Measurements from ENCODE around the gene ERGIC1.
"Not testable (repeated sequence)": the region's sequence is repeated elsewhere in the genome, so short reads cannot be mapped to it uniquely, and the experiment has no call there.

ERGIC1 gene

DNA sequence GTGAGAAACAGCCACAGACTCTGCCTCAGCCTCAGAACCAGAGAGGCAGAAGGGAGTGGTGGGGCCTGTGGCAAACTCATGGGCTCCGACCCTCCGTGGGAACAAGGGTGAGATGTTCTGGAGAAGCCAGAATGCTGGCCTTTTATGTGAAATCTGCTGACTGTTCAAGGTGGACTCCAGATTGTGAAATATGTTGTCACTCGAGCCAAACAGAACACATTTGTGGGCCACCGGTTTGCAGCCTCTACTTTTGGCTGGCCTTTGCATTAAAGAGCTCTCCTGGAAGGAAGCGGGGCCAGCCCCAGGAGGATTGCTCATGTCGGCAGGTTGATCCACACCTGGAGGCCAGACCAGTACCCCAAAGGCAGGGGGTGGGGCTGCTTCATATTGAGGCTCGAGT is 62.4 kb downstream of the ERGIC1 start:
- DNase-seq (ENCODE audit: low read depth, low spot score): no peak
- WGBS (ENCODE audit: insufficient coverage, insufficient read length): no CpG with 5 or more reads among the region's 7 CpGs
- Histone ChIP-seq H3K4me1 (ENCODE audit: control insufficient read depth, insufficient read depth, low read length) (no peaks in the 10 kb centered on the region), H3K27ac (ENCODE audit: low read length) (no peak overlapping the region), H3K9me3 (ENCODE audit: control insufficient read depth, insufficient read depth, low read length) (no peaks in the 10 kb centered on the region), H3K27me3 (ENCODE audit: control insufficient read depth, insufficient read depth, low read length) (no peaks in the 10 kb centered on the region), H3K4me3 (ENCODE audit: low read length) (no peak overlapping the region), H3K36me3 (ENCODE audit: control insufficient read depth, insufficient read depth, low read length) (peaks cover 14% of the 10 kb centered on the region)

- no CpG with 5 or more reads among the region's 7 CpGs for WGBS (ENCODE audit: insufficient coverage, insufficient read length)
- not testable (repeated sequence) for H3K9me3 ChIP-seq (ENCODE audit: control insufficient read depth, insufficient read depth, low read length); DNase-seq (ENCODE audit: low read depth, low spot score); H3K4me3 ChIP-seq (ENCODE audit: low read length); H3K4me1 ChIP-seq (ENCODE audit: control insufficient read depth, insufficient read depth, low read length); H3K27ac ChIP-seq (ENCODE audit: low read length); H3K27me3 ChIP-seq (ENCODE audit: control insufficient read depth, insufficient read depth, low read length)
- H3K36me3 ChIP-seq (ENCODE audit: control insufficient read depth, insufficient read depth, low read length): peaks cover 14% of the 10 kb centered on the region
Measured at GRCh38 chr5:172897067-172897466, 63.0 kb downstream of the ERGIC1 start.

DNA sequence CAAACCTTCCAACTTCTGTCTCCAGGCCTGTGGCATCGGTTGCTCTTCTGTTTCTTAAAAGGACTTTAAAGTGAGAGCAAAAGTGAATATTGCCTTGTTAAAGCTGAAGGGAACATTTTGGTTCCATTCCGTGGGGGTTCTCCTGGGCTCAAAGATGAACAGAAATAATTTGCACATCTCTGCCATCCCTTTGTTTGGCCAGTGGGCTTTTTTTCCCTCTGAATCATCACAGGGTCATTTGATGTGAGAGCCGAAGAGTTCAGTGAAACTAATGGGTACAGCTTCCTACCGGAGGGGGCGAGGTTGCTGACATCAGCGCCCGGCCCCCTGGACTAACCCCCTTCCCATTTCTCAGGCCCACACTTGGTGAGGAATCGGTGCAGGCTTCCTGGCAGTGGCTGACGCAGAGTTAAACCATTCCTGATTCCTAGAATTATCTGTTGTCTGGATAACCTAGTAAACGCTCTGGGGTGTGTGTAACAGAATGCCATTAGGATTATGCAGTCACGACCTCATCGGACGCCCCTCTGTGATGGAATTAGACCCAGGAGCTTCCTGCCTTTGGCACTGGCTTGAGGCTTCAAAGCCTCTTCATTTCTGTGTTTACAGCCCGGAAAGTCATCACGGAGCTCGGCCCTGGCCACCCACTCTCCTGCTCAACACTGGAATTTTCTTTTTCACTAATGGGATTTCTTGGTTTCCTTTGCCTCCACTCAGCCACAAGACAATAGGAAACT is 63.6 kb downstream of the ERGIC1 start:
- no peak for DNase-seq (ENCODE audit: low read depth, low spot score)
- H3K4me3 ChIP-seq (ENCODE audit: low read length): no peak overlapping the region
- no peaks in the 10 kb centered on the region for H3K27me3 ChIP-seq (ENCODE audit: control insufficient read depth, insufficient read depth, low read length)
- no CpG with 5 or more reads among the region's 16 CpGs for WGBS (ENCODE audit: insufficient coverage, insufficient read length)
- H3K4me1 ChIP-seq (ENCODE audit: control insufficient read depth, insufficient read depth, low read length): 0 out of 2 replicates have a peak, but pooled peaks cover 1% of the 10 kb centered on the region
- no peaks in the 10 kb centered on the region for H3K9me3 ChIP-seq (ENCODE audit: control insufficient read depth, insufficient read depth, low read length)
- no peak overlapping the region for H3K27ac ChIP-seq (ENCODE audit: low read length)
- H3K36me3 ChIP-seq (ENCODE audit: control insufficient read depth, insufficient read depth, low read length): peaks cover 11% of the 10 kb centered on the region

DNA sequence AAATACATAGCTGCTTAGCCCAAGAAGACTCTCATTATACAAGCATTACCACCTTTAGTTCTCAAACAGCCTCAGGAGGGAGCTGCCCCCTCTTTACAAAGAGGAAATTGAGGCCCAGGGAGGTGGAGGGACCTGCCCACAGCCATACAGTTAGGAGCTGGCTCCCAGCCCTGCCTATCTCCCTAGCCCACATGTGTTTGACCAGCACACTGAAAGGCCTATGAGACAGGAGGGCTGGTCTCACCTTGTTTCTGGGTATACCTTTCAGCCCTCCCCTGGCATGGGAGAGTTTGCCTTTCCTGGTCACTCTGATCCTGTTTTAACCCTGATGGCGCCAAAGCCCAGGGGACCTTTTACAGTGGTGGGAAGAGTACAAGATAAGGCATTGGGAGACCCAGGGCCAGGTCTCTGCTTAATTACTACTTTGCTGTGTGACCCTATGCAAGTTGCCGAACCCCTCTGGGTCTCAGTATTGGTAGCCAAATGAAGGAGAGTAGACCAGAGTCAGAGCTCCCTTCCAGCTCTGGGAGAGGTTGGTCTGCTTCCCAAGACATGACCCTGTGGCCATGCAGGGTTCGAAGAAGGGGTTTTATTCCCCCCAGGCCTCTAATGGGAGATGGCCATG is 64.3 kb downstream of the ERGIC1 start:
- Histone ChIP-seq H3K27me3 (ENCODE audit: control insufficient read depth, insufficient read depth, low read length) (no peaks in the 10 kb centered on the region), H3K27ac (ENCODE audit: low read length) (no peak overlapping the region), H3K4me3 (ENCODE audit: low read length) (no peak overlapping the region), H3K9me3 (ENCODE audit: control insufficient read depth, insufficient read depth, low read length) (no peaks in the 10 kb centered on the region), H3K36me3 (ENCODE audit: control insufficient read depth, insufficient read depth, low read length) (peaks cover 11% of the 10 kb centered on the region), H3K4me1 (ENCODE audit: control insufficient read depth, insufficient read depth, low read length) (0 out of 2 replicates have a peak, but pooled peaks cover 4% of the 10 kb centered on the region)
- no peak for DNase-seq (ENCODE audit: low read depth, low spot score)
- WGBS (ENCODE audit: insufficient coverage, insufficient read length): no CpG with 5 or more reads among the region's 3 CpGs

- H3K27ac ChIP-seq (ENCODE audit: low read length): no peak overlapping the region
- no peak for DNase-seq (ENCODE audit: low read depth, low spot score)
- 0 out of 2 replicates have a peak, but pooled peaks cover 4% of the 10 kb centered on the region for H3K4me1 ChIP-seq (ENCODE audit: control insufficient read depth, insufficient read depth, low read length)
- no peaks in the 10 kb centered on the region for H3K9me3 ChIP-seq (ENCODE audit: control insufficient read depth, insufficient read depth, low read length)
- H3K36me3 ChIP-seq (ENCODE audit: control insufficient read depth, insufficient read depth, low read length): peaks cover 11% of the 10 kb centered on the region
- WGBS (ENCODE audit: insufficient coverage, insufficient read length): no CpG with 5 or more reads among the region's 7 CpGs
- no peaks in the 10 kb centered on the region for H3K27me3 ChIP-seq (ENCODE audit: control insufficient read depth, insufficient read depth, low read length)
- H3K4me3 ChIP-seq (ENCODE audit: low read length): no peak overlapping the region
Measured at GRCh38 chr5:172898843-172899369, 64.9 kb downstream of the ERGIC1 start.

GRCh38 chr5:172899436-172899835 is 65.4 kb downstream of the ERGIC1 start:
- Histone ChIP-seq H3K4me1 (ENCODE audit: control insufficient read depth, insufficient read depth, low read length) (0 out of 2 replicates have a peak, but pooled peaks cover 4% of the 10 kb centered on the region), H3K9me3 (ENCODE audit: control insufficient read depth, insufficient read depth, low read length) (no peaks in the 10 kb centered on the region), H3K27ac (ENCODE audit: low read length) (no peak overlapping the region), H3K36me3 (ENCODE audit: control insufficient read depth, insufficient read depth, low read length) (peaks cover 11% of the 10 kb centered on the region), H3K4me3 (ENCODE audit: low read length) (no peak overlapping the region), H3K27me3 (ENCODE audit: control insufficient read depth, insufficient read depth, low read length) (no peaks in the 10 kb centered on the region)
- WGBS (ENCODE audit: insufficient coverage, insufficient read length): no CpG with 5 or more reads among the region's 7 CpGs
- no peak for DNase-seq (ENCODE audit: low read depth, low spot score)

DNA sequence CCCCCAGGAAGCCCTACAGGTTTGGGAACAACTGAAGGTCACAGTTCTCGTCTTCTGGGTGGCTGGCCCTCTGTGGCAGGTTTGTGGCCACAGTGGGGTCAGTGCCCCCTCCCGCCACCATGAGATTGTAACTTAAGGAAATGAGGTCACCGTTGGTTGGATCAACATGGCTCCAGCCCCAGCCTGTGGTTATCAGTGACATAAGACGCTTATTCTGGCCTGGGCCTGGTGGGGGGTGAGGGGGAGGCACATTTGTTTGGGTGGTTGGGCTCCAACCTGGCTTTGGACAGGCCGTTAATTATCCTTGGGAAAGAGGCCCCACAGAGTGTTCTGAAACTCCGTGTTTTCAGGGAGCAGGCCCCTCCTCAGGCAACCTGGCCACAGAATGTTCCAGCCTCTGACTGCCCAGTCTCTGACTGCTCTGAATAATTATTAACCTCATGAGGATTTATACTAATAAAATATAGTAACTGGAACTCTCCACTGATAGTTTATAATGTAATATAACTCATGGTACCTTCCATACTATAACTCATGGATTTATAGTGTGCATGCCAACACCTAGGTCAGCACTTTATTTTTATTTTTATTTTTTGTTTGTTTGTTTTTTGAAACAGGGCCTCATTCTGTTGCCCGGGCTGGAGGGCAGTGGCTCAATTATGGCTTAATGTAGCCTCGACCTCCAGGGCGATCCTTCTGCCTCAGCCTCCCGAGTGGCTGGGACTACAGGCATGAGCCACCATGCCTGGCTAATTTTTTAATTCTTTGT is 67.1 kb downstream of the ERGIC1 start:
- no peaks in the 10 kb centered on the region for H3K9me3 ChIP-seq (ENCODE audit: control insufficient read depth, insufficient read depth, low read length)
- peaks cover 11% of the 10 kb centered on the region for H3K36me3 ChIP-seq (ENCODE audit: control insufficient read depth, insufficient read depth, low read length)
- H3K4me3 ChIP-seq (ENCODE audit: low read length): no peak overlapping the region
- DNase-seq (ENCODE audit: low read depth, low spot score): no peak
- H3K27me3 ChIP-seq (ENCODE audit: control insufficient read depth, insufficient read depth, low read length): no peaks in the 10 kb centered on the region
- no CpG with 5 or more reads among the region's 10 CpGs for WGBS (ENCODE audit: insufficient coverage, insufficient read length)
- H3K4me1 ChIP-seq (ENCODE audit: control insufficient read depth, insufficient read depth, low read length): 0 out of 2 replicates have a peak, but pooled peaks cover 4% of the 10 kb centered on the region
- H3K27ac ChIP-seq (ENCODE audit: low read length): no peak overlapping the region

DNA sequence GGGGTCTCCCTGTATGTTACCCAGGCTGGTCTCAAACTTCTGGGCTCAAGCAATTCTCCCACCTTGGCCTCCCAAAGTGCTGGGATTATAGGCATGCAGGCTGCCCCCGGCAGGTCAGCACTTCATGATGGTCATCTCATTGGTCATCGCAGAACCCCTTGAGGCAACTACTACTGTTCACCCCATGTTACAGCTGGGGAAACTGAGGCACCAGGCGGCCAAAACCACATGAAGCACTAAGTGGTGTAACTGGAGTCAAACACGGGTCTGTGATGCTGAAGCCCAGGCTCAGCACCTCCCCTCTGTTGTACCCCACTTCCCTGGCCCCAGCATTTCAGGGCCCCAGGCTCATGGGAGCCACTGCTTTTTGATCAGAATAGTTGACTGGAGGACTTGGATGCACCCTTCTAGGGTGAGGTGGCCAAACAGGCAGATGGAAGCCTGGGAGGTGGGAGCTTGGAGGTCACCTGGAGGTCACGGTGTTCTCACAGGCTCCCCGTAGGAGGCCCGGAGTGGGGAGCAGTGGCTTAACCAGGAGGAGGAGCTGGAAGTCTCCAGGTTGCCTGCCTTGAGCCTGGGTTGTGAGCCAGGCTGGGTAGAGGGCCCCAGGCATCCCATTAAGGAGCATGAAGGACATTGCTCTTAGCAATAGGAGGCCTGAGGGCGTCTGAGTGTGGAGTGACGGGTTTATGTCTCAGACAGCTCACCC is 67.9 kb downstream of the ERGIC1 start:
- peaks cover 9% of the 10 kb centered on the region for H3K36me3 ChIP-seq (ENCODE audit: control insufficient read depth, insufficient read depth, low read length)
- no peaks in the 10 kb centered on the region for H3K27me3 ChIP-seq (ENCODE audit: control insufficient read depth, insufficient read depth, low read length)
- DNase-seq (ENCODE audit: low read depth, low spot score): no peak
- no peak overlapping the region for H3K4me3 ChIP-seq (ENCODE audit: low read length)
- H3K27ac ChIP-seq (ENCODE audit: low read length): no peak overlapping the region
- no CpG with 5 or more reads among the region's 9 CpGs for WGBS (ENCODE audit: insufficient coverage, insufficient read length)
- H3K4me1 ChIP-seq (ENCODE audit: control insufficient read depth, insufficient read depth, low read length): 0 out of 2 replicates have a peak, but pooled peaks cover 4% of the 10 kb centered on the region
- no peaks in the 10 kb centered on the region for H3K9me3 ChIP-seq (ENCODE audit: control insufficient read depth, insufficient read depth, low read length)

DNA sequence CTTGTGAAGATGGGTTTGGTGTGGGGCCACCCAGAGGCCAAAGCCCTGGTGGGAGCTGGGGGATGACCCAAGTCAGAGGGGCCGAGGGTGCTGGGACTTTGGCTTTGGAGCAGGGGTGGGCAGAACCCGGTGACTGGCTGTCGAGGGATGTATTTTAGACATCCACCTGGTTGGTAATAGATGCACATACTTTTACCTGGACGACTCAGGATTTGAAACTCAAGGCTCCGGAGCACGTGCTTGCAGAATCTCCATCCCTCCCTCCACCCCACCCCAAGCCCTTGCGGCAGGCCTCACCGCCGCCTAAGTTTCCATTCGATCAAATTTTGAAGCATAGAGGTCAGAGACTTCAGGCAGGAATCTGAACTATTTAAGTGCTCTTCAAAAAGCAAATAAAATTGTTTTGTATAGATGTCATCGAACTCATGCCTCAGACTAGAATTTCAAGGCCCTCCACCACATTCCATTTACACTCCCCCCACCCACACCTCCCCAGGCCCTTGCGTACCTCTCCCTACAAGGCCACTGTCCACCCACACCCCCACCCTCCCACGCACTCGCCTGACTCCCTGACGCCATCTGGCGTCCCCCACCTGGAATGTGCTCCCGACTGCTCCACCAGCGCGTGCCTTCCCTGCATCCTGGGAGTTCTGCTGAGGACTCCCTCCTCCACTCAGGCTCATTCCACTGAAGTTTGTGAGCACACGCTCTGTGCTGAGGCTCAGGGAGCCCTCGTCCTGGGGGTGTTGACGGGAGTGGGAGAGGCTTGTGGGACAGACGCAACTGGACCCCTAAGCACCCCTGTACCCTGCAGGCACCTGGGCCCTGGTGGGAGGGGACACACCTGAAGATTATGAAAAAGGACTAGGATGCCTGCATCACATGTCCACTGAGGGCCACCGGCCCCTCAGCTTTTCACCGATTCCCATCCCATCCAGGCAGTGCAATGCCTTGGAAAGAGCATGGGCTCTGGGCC is 68.7 kb downstream of the ERGIC1 start:
- 0 out of 2 replicates have a peak, but pooled peaks cover 4% of the 10 kb centered on the region for H3K4me1 ChIP-seq (ENCODE audit: control insufficient read depth, insufficient read depth, low read length)
- H3K36me3 ChIP-seq (ENCODE audit: control insufficient read depth, insufficient read depth, low read length): peaks cover 8% of the 10 kb centered on the region; the same call in 1 of the 2 replicates
- WGBS (ENCODE audit: insufficient coverage, insufficient read length): no CpG with 5 or more reads among the region's 25 CpGs

More for the DNA sequence above, 68.7 kb downstream of the ERGIC1 start:
- no peak overlapping the region for H3K4me3 ChIP-seq (ENCODE audit: low read length)
- peak; percentile 16 for DNase-seq (ENCODE audit: low read depth, low spot score)
- no peak overlapping the region for H3K27ac ChIP-seq (ENCODE audit: low read length)
- H3K9me3 ChIP-seq (ENCODE audit: control insufficient read depth, insufficient read depth, low read length): no peaks in the 10 kb centered on the region
- no peaks in the 10 kb centered on the region for H3K27me3 ChIP-seq (ENCODE audit: control insufficient read depth, insufficient read depth, low read length)
